ENCODE data around the gene ARHGAP20. TPM values are rescaled to one million over a fixed set of nuclear protein-coding genes. Genes with fewer than 3 reads are reported as not detected.

Gene ARHGAP20
- total and polyA plus RNA-seq, 2 of the 8 experiments (the other 6 are each of a cell fraction or from before 2014, with no cell fraction given), result 0.05 to 0.28 TPM

DNA sequence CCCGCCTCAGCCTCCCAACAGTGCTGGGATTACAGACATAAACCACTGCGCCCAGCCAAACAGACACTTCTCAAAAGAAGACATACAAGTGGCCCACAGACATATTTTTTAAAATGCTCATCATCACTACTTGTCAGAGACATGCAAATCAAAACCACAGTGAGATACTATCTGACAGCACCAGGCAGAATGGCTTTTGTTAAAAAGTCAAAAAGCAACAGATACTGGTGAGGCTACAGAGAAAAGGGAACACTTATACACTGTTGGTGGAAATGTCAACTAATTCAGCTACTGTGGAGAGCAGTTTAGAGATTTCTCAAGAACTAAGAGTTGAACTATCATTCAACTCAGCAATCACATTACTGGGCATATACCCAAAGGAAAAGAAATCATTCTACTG, 67.0 kb downstream of the ARHGAP20 start:
- Histone ChIP-seq H3K4me2 (ENCODE audit: insufficient read depth in 1 of 2, low read depth in 2 of 2, low read length in 2 of 2) (no peak overlapping the region), H3K27me3 (replicated peaks in 1 of 4; ENCODE audit: control insufficient read depth in 3 of 4, extremely low read depth in 1 of 4, insufficient read depth in 3 of 4, low read length in 3 of 4) (no peaks in the 10 kb centered on the region), H2BK12ac (ENCODE audit: low read depth, low read length) (no peak overlapping the region), H2BK15ac (ENCODE audit: low read length) (no peak overlapping the region), H4K91ac (replicated peaks; ENCODE audit: insufficient read length, low read length) (no peak overlapping the region), H3K18ac (ENCODE audit: extremely low read depth, low read length) (no peak overlapping the region), H2AK5ac (ENCODE audit: low read depth, low read length) (no peak overlapping the region), H3K36me3 (ENCODE audit: control insufficient read depth in 2 of 4, insufficient read depth in 4 of 4, low read length in 3 of 4) (no peaks in the 10 kb centered on the region), H3K4me1 (replicated peaks in 1 of 4; ENCODE audit: control insufficient read depth in 3 of 4, insufficient read depth in 4 of 4, low read length in 3 of 4) (no peaks in the 10 kb centered on the region), H4K20me1 (replicated peaks in 1 of 2; ENCODE audit: control insufficient read depth in 1 of 2, insufficient read depth in 2 of 2, low read length in 2 of 2) (no peaks in the 10 kb centered on the region), H3K27ac (ENCODE audit: low read depth, low read length) (no peak overlapping the region), H2BK5ac (ENCODE audit: low read depth, low read length) (no peak overlapping the region), H3K23ac (ENCODE audit: insufficient read length) (no peak overlapping the region), H3K4ac (replicated peaks; ENCODE audit: insufficient read length, low read depth, low read length) (no peak overlapping the region), H3K79me1 (ENCODE audit: low read depth, low read length) (no peaks in the 10 kb centered on the region), H3K56ac (replicated peaks; ENCODE audit: insufficient read length, low read depth, low read length) (no peak overlapping the region), H2BK20ac (ENCODE audit: low read length) (no peak overlapping the region), H3K4me3 (ENCODE audit: extremely low read depth in 1 of 4, insufficient read depth in 2 of 4, low read depth in 3 of 4, low read length in 4 of 4) (no peak overlapping the region), H3K14ac (ENCODE audit: insufficient read length) (no peak overlapping the region), H3K23me2 (ENCODE audit: low read depth, low read length) (no peaks in the 10 kb centered on the region), H2AFZ (ENCODE audit: low read length) (no peak overlapping the region), H3K9ac (replicated peaks in 1 of 4; ENCODE audit: extremely low read depth in 1 of 4, low read depth in 3 of 4, low read length in 3 of 4) (no peak overlapping the region), H2BK120ac (replicated peaks; ENCODE audit: low read depth, low read length) (no peak overlapping the region), H4K8ac (ENCODE audit: extremely low read depth, insufficient read depth, low read length) (no peak overlapping the region; the same call in 1 of the 2 replicates), H3K9me3 (ENCODE audit: insufficient read depth in 2 of 2, low read depth in 1 of 2, low read length in 1 of 2) (no peaks in the 10 kb centered on the region), H4K5ac (ENCODE audit: insufficient read length, low read depth, low read length) (no peak overlapping the region), H3K79me2 (ENCODE audit: control insufficient read depth in 1 of 2, insufficient read depth in 2 of 2, low read length in 2 of 2) (no peaks in the 10 kb centered on the region)
- WGBS, 2 experiments (ENCODE audit: extremely low coverage in 1 of 2, insufficient coverage in 1 of 2, insufficient read length in 1 of 2, insufficient replicate concordance in 2 of 2, low coverage in 1 of 2, low lambda C conversion rate in 2 of 2, missing lambda C conversion rate in 1 of 2), result 97% methylated on average over 2 of the region's 2 CpGs; no CpG with 5 or more reads in 1 of the 2 experiments
- ChIA-PET POLR2A (ENCODE audit: partially characterized antibody) (no interaction called here), CTCF (ENCODE audit: partially characterized antibody) (interaction anchor here (0.7 kb wide), 1 partner anchor 404 kb away, joined by 3 read pairs; no protein-coding TSS in a partner anchor)
- TF ChIP-seq PHF8 (conservative IDR thresholded peaks at IDR 0.05; ENCODE audit: low read depth, low read length) (no peak), CHD2 (IDR thresholded peaks at IDR 0.05; ENCODE audit: low read length) (no peak), CBX8 (IDR thresholded peaks at IDR 0.05; ENCODE audit: borderline replicate concordance, low read depth, low read length) (no peak), RNF2 (IDR thresholded peaks at IDR 0.05; ENCODE audit: borderline replicate concordance, low read depth, low read length, missing control alignments, poor library complexity, severe bottlenecking) (no peak), KDM5A (IDR thresholded peaks at IDR 0.05; ENCODE audit: low read length) (no peak), RFX5 (IDR thresholded peaks at IDR 0.05; ENCODE audit: borderline replicate concordance, low read depth, low read length) (no peak)
- FAIRE-seq (no peak), DNase-seq (ENCODE audit: low read depth in 1 of 2, low spot score in 2 of 2) (no peak)

Data from H1 (cell line).